ENCODE measurements around the gene C20orf202.

GRCh38 chr20:1214838-1215261 lies 11.6 kb downstream of the C20orf202 start:
- TF ChIP-seq CTCF (conservative IDR thresholded peaks at IDR 0.05) (no peak), ZFX (IDR thresholded peaks at IDR 0.05) (no peak)
